Stimulated activated CD4-positive, alpha-beta T cell treated with anti-CD3 and anti-CD28 coated beads, Interleukin-12 subunit alpha, Interleukin-12 subunit beta, amount 100 ng/mL, for 48 hours (primary cell): ENCODE results near the gene ICA1.

Experiments used
- DNase-seq, 3 donors: peaks; one replicate each; pipeline ENCODE4 v3.0.0-alpha.2; 2020; ENCODE audit warnings: low read depth in 2 of 3, low spot score in 1 of 3

Gene ICA1

GRCh38 chr7:8134089-8134733 lies 127.8 kb downstream of the ICA1 start:
- peak in 1 of 3 donors; percentile 34 for DNase-seq

GRCh38 chr7:8133188-8133848 lies 128.6 kb downstream of the ICA1 start:
- no peak for DNase-seq

GRCh38 chr7:8131694-8132605 lies 130.0 kb downstream of the ICA1 start:
- DNase-seq: no peak

GRCh38 chr7:8130663-8131062 lies 131.3 kb downstream of the ICA1 start:
- no peak for DNase-seq

- no peak for DNase-seq
Measured at GRCh38 chr7:8129318-8129659, 132.7 kb downstream of the ICA1 start.

- DNase-seq: no peak
Measured at GRCh38 chr7:8128449-8129317, 133.3 kb downstream of the ICA1 start.

GRCh38 chr7:8126601-8127167 lies 135.3 kb downstream of the ICA1 start:
- no peak for DNase-seq

GRCh38 chr7:8125680-8126444 lies 136.1 kb downstream of the ICA1 start:
- DNase-seq: peak; percentile 66 to 79 (median 67)

GRCh38 chr7:8121243-8121642 lies 140.7 kb downstream of the ICA1 start:
- no peak for DNase-seq

- no peak for DNase-seq
Measured at GRCh38 chr7:8120390-8121058, 141.4 kb downstream of the ICA1 start.

- DNase-seq: no peak
Measured at GRCh38 chr7:8119262-8119661, 142.7 kb downstream of the ICA1 start.

- DNase-seq: no peak
Measured at GRCh38 chr7:8117195-8117594, 144.8 kb downstream of the ICA1 start.

- no peak for DNase-seq
Measured at GRCh38 chr7:8115547-8116402, 146.2 kb downstream of the ICA1 start.

- DNase-seq: no peak
Measured at GRCh38 chr7:8114175-8114574, 147.8 kb downstream of the ICA1 start.

GRCh38 chr7:8113184-8113583 lies 148.8 kb downstream of the ICA1 start:
- DNase-seq: no peak

- DNase-seq: no peak
Measured at GRCh38 chr7:8112685-8113084, 149.3 kb downstream of the ICA1 start.

GRCh38 chr7:8111282-8111960 lies 150.5 kb downstream of the ICA1 start:
- DNase-seq: no peak
